Measurements from ENCODE around the gene TMEM183A. TPM values are rescaled to one million over a fixed set of nuclear protein-coding genes. Genes with fewer than 3 reads are reported as not detected.
A peak's percentile ranks its signal among the peaks of the same experiment; 100 is the strongest.

The TMEM183A gene
- total and polyA plus RNA-seq, 9 of the 15 experiments (the other 6 are each of a cell fraction or from before 2014, with no cell fraction given): 23.4 to 190 (median 124) TPM

DNA sequence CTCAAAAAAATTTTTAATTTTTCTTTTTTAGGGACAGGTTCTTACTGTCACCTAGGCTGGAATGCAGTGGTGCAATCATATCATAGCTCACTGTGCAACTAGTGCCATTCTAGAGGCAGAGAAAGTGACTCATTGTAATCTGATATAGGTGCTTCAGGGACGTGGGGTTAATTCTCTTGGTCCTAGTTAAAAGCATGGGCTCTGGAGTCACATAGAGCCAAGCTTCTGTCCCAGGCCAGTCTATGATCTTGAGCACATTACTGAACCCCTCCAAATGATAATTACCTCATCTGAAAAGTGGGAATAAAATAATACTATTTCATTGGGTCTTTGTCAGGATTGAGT, 47.9 kb upstream of the TMEM183A start (continued):
- peak; percentile 82 for TF ChIP-seq TEAD4 (IDR thresholded peaks at IDR 0.05; ENCODE audit: low read length)
- no peak for TF ChIP-seq TEAD4 (CRISPR knock-in tag; IDR thresholded peaks at IDR 0.05; ENCODE audit: borderline replicate concordance)
- no peak for TF ChIP-seq RBFOX2 (IDR thresholded peaks at IDR 0.05; ENCODE audit: low read depth, low read length)
- TF ChIP-seq MTA1 (IDR thresholded peaks at IDR 0.05; ENCODE audit: borderline replicate concordance): no peak
- TF ChIP-seq NFE2 (IDR thresholded peaks at IDR 0.05; ENCODE audit: low read depth): peak; percentile 42; the same call in 1 of the 2 replicates
- TF ChIP-seq NFATC3 (IDR thresholded peaks at IDR 0.05): no peak
- no peak for TF ChIP-seq ZFP30 (CRISPR knock-in tag; IDR thresholded peaks at IDR 0.05; ENCODE audit: borderline replicate concordance)
- TF ChIP-seq TEAD2 (tag; IDR thresholded peaks at IDR 0.05): no peak
- no peak for TF ChIP-seq HNRNPUL1 (IDR thresholded peaks at IDR 0.05; ENCODE audit: low read length)
- no peak for TF ChIP-seq PCBP2 (IDR thresholded peaks at IDR 0.05; ENCODE audit: low read depth, low read length, poor library complexity, severe bottlenecking)
- TF ChIP-seq CHD4 (IDR thresholded peaks at IDR 0.05; ENCODE audit: insufficient read depth, insufficient replicate concordance, low read depth, low read length, poor library complexity, severe bottlenecking): no peak
- no peak for TF ChIP-seq CHD1 (IDR thresholded peaks at IDR 0.05; ENCODE audit: low read length)
- TF ChIP-seq ZNF217 (CRISPR knock-in tag; IDR thresholded peaks at IDR 0.05): no peak
- TF ChIP-seq BDP1 (IDR thresholded peaks at IDR 0.05; ENCODE audit: insufficient read depth, insufficient read length): no peak
- TF ChIP-seq ZFX (CRISPR knock-in tag; IDR thresholded peaks at IDR 0.05): 0 out of 2 replicates have a peak, but pooled peaks have one; percentile 5
- no peak for TF ChIP-seq ZNF3 (CRISPR knock-in tag; IDR thresholded peaks at IDR 0.05)
- peak; percentile 75 for TF ChIP-seq SMARCA4 (IDR thresholded peaks at IDR 0.05)
- no peak for TF ChIP-seq CREB5 (CRISPR knock-in tag; IDR thresholded peaks at IDR 0.05)
- TF ChIP-seq GTF2B (IDR thresholded peaks at IDR 0.05; ENCODE audit: extremely low read depth, insufficient read length): no peak
- 0 out of 2 replicates have a peak, but pooled peaks have one; percentile 55 for TF ChIP-seq ATF6 (CRISPR knock-in tag; IDR thresholded peaks at IDR 0.05)
- peak in 1 of 2 experiments; percentile 86; a peak in 1 of 4 replicates for TF ChIP-seq TEAD1 (CRISPR knock-in tag; IDR thresholded peaks at IDR 0.05)
- TF ChIP-seq ZMIZ1 (IDR thresholded peaks at IDR 0.05; ENCODE audit: low read depth in 2 of 2, low read length in 2 of 2): no peak
- peak; percentile 37 for TF ChIP-seq FOS (IDR thresholded peaks at IDR 0.05; ENCODE audit: extremely low read depth, insufficient read length)
